ENCODE data around the gene OTUB1. TPM values are rescaled to one million over a fixed set of nuclear protein-coding genes. Genes with fewer than 3 reads are reported as not detected.
A peak's percentile ranks its signal among the peaks of the same experiment; 100 is the strongest.

OTUB1 gene
- total and polyA plus RNA-seq, 2 experiments from 2014 or later = 49.9 to 152 TPM

- Histone ChIP-seq H3K27ac (no peak overlapping the region), H3K4me1 (ENCODE audit: insufficient read depth) (peaks cover 13% of the 10 kb centered on the region), H4K20me1 (ENCODE audit: insufficient read depth, poor library complexity, severe bottlenecking) (no peaks in the 10 kb centered on the region), H3K4me2 (no peak overlapping the region), H3K27me3 (peaks cover 22% of the 10 kb centered on the region), H3K4me3 (no peak overlapping the region), H2AFZ (no peak overlapping the region), H3K36me3 (replicated peaks; ENCODE audit: insufficient read depth, low read depth) (no peaks in the 10 kb centered on the region), H3K79me2 (no peaks in the 10 kb centered on the region), H3K9me2 (replicated peaks; ENCODE audit: insufficient read depth) (no peaks in the 10 kb centered on the region), H3K9me3 (ENCODE audit: low read depth) (no peaks in the 10 kb centered on the region)
- no peak for DNase-seq (ENCODE audit: low spot score)
- TF ChIP-seq EZH2phosphoT487 (IDR thresholded peaks at IDR 0.05; ENCODE audit: low read depth, severe bottlenecking, unreplicated experiment) = no peak
- WGBS (ENCODE audit: low lambda C conversion rate, missing lambda C conversion rate) = 89% methylated on average over 3 of the region's 3 CpGs
Measured at GRCh38 chr11:64031001-64031400, 44.8 kb downstream of the OTUB1 start.

GRCh38 chr11:64032050-64032449 is 45.8 kb downstream of the OTUB1 start:
- no peak overlapping the region for H3K4me2 ChIP-seq
- H3K27ac ChIP-seq = no peak overlapping the region
- H3K9me3 ChIP-seq (ENCODE audit: low read depth) = no peaks in the 10 kb centered on the region
- H2AFZ ChIP-seq = no peak overlapping the region
- no peak overlapping the region for H3K4me3 ChIP-seq
- TF ChIP-seq EZH2 (IDR thresholded peaks at IDR 0.05; ENCODE audit: borderline replicate concordance) = no peak
- no peak for TF ChIP-seq EZH2phosphoT487 (IDR thresholded peaks at IDR 0.05; ENCODE audit: low read depth, severe bottlenecking, unreplicated experiment)
- no peak for TF ChIP-seq CTCF (IDR thresholded peaks at IDR 0.05; ENCODE audit: poor library complexity)
- H3K27me3 ChIP-seq = peaks cover 30% of the 10 kb centered on the region
- H3K4me1 ChIP-seq (ENCODE audit: insufficient read depth) = peaks cover 20% of the 10 kb centered on the region
- no peaks in the 10 kb centered on the region for H3K79me2 ChIP-seq
- no peak for DNase-seq (ENCODE audit: low spot score)
- 73% methylated on average over 4 of the region's 4 CpGs for WGBS (ENCODE audit: low lambda C conversion rate, missing lambda C conversion rate)
- no peaks in the 10 kb centered on the region for H4K20me1 ChIP-seq (ENCODE audit: insufficient read depth, poor library complexity, severe bottlenecking)
- no peaks in the 10 kb centered on the region for H3K36me3 ChIP-seq (replicated peaks; ENCODE audit: insufficient read depth, low read depth)
- no peaks in the 10 kb centered on the region for H3K9me2 ChIP-seq (replicated peaks; ENCODE audit: insufficient read depth)

- Histone ChIP-seq H3K27ac (no peak overlapping the region), H3K9me2 (replicated peaks; ENCODE audit: insufficient read depth) (no peaks in the 10 kb centered on the region), H3K79me2 (no peaks in the 10 kb centered on the region), H3K9me3 (ENCODE audit: low read depth) (no peaks in the 10 kb centered on the region), H3K27me3 (peaks cover 37% of the 10 kb centered on the region), H3K36me3 (replicated peaks; ENCODE audit: insufficient read depth, low read depth) (no peaks in the 10 kb centered on the region), H3K4me3 (no peak overlapping the region), H3K4me2 (no peak overlapping the region), H3K4me1 (ENCODE audit: insufficient read depth) (peaks cover 10% of the 10 kb centered on the region), H4K20me1 (ENCODE audit: insufficient read depth, poor library complexity, severe bottlenecking) (no peaks in the 10 kb centered on the region), H2AFZ (no peak overlapping the region)
- 61% methylated on average over 8 of the region's 9 CpGs for WGBS (ENCODE audit: low lambda C conversion rate, missing lambda C conversion rate)
- DNase-seq (ENCODE audit: low spot score) = no peak
- TF ChIP-seq EZH2phosphoT487 (IDR thresholded peaks at IDR 0.05; ENCODE audit: low read depth, severe bottlenecking, unreplicated experiment) = no peak
- no peak for TF ChIP-seq EZH2 (IDR thresholded peaks at IDR 0.05; ENCODE audit: borderline replicate concordance)
- TF ChIP-seq CTCF (IDR thresholded peaks at IDR 0.05; ENCODE audit: poor library complexity) = no peak
Measured at GRCh38 chr11:64034411-64034811, 48.2 kb downstream of the OTUB1 start.

GRCh38 chr11:64035081-64035524 is 48.9 kb downstream of the OTUB1 start:
- Histone ChIP-seq H3K27ac (no peak overlapping the region), H2AFZ (no peak overlapping the region), H4K20me1 (ENCODE audit: insufficient read depth, poor library complexity, severe bottlenecking) (no peaks in the 10 kb centered on the region), H3K4me1 (ENCODE audit: insufficient read depth) (peaks cover 10% of the 10 kb centered on the region), H3K27me3 (peaks cover 38% of the 10 kb centered on the region), H3K79me2 (no peaks in the 10 kb centered on the region), H3K9me2 (replicated peaks; ENCODE audit: insufficient read depth) (no peaks in the 10 kb centered on the region), H3K36me3 (replicated peaks; ENCODE audit: insufficient read depth, low read depth) (no peaks in the 10 kb centered on the region), H3K4me2 (peak overlapping the region; percentile 80), H3K9me3 (ENCODE audit: low read depth) (no peaks in the 10 kb centered on the region), H3K4me3 (no peak overlapping the region)
- no peak for TF ChIP-seq CTCF (IDR thresholded peaks at IDR 0.05; ENCODE audit: poor library complexity)
- no peak for TF ChIP-seq EZH2phosphoT487 (IDR thresholded peaks at IDR 0.05; ENCODE audit: low read depth, severe bottlenecking, unreplicated experiment)
- no peak for TF ChIP-seq EZH2 (IDR thresholded peaks at IDR 0.05; ENCODE audit: borderline replicate concordance)
- 26% methylated on average over 16 of the region's 17 CpGs for WGBS (ENCODE audit: low lambda C conversion rate, missing lambda C conversion rate)
- DNase-seq (ENCODE audit: low spot score) = no peak
